Measurements from ENCODE around the gene STAU1. TPM values are rescaled to one million over a fixed set of nuclear protein-coding genes. Genes with fewer than 3 reads are reported as not detected.

Gene STAU1
- total and polyA plus RNA-seq, 10 of the 15 experiments (the other 5 are each of a cell fraction or from before 2014, with no cell fraction given) = 13.9 to 66.2 (median 45.6) TPM

- no peak for TF ChIP-seq JUND (IDR thresholded peaks at IDR 0.05; ENCODE audit: low read depth, low read length)
- TF ChIP-seq NFYB (IDR thresholded peaks at IDR 0.05; ENCODE audit: insufficient read depth, low read depth, low read length) = no peak
- TF ChIP-seq E2F8 (IDR thresholded peaks at IDR 0.05; ENCODE audit: low read depth, partially characterized antibody) = no peak
- no peak for TF ChIP-seq PKNOX1 (IDR thresholded peaks at IDR 0.05)
- TF ChIP-seq USF2 (IDR thresholded peaks at IDR 0.05; ENCODE audit: borderline replicate concordance, low read depth, low read length) = no peak
- no peak for TF ChIP-seq POLR2AphosphoS2 (IDR thresholded peaks at IDR 0.05; ENCODE audit: low read depth, low read length)
- no peak for TF ChIP-seq NKRF (conservative IDR thresholded peaks at IDR 0.05)
- in situ Hi-C loops (cut with MboI) = no loop called here
- ChIA-PET SMC1A (ENCODE audit: uncharacterized antibody, unreplicated experiment) (interaction anchor here (0.6 to 6.5 kb wide), 11 partner anchors 7 to 600 kb away, joined by 3 to 271 read pairs (median 4); partner anchors contain the start of genes DDX27 and STAU1), POLR2A (interaction anchor here (0.5 to 5.9 kb wide), 8 partner anchors 8 to 122 kb away, joined by 3 to 214 read pairs (median 4); partner anchors contain the start of genes CSE1L, DDX27 and STAU1), RAD21 (ENCODE audit: unreplicated experiment) (interaction anchor here (0.6 to 7.3 kb wide), 7 partner anchors 9 to 1352 kb away, joined by 3 to 197 read pairs (median 8); partner anchors contain the start of genes DDX27 and STAU1), CTCF (interaction anchor here (0.6 to 8.8 kb wide), 6 partner anchors 14 to 50 kb away, joined by 3 to 113 read pairs (median 16); partner anchors contain the start of gene DDX27)
- no peak overlapping the region for H2AFZ ChIP-seq (ENCODE audit: control insufficient read depth, low read depth, low read length)
- peaks cover 75% of the 10 kb centered on the region for H3K79me2 ChIP-seq (ENCODE audit: control insufficient read depth, insufficient read depth, low read length)
- peak overlapping the region; percentile 83 for H3K27ac ChIP-seq (ENCODE audit: control insufficient read depth, insufficient read depth)
- no peak for ATAC-seq
- peaks cover 7 to 9% of the 10 kb centered on the region in 2 experiments; a peak in 3 of 4 replicates for H3K36me3 ChIP-seq (ENCODE audit: control insufficient read depth in 2 of 2, insufficient read depth in 2 of 2, low read length in 1 of 2)
- H4K20me1 ChIP-seq (ENCODE audit: control insufficient read depth, insufficient read depth) = no peaks in the 10 kb centered on the region
- WGBS (ENCODE audit: insufficient coverage, insufficient replicate concordance, low lambda C conversion rate, missing lambda C conversion rate) = 46% methylated on average over 5 of the region's 5 CpGs
- H3K4me2 ChIP-seq (ENCODE audit: control insufficient read depth, insufficient read depth) = peak overlapping the region; percentile 90
- peak overlapping the region; percentile 62 for H3K4me3 ChIP-seq
- BruUV-seq (replicated peaks) = no TSS peak
- H3K9ac ChIP-seq (ENCODE audit: control insufficient read depth, insufficient read depth, low read length) = peak overlapping the region; percentile 33
- DNase-seq (ENCODE audit: low read depth, low spot score) = no peak
- no peaks in the 10 kb centered on the region for H3K27me3 ChIP-seq (replicated peaks in 1 of 2; ENCODE audit: control insufficient read depth in 2 of 2, insufficient read depth in 2 of 2, low read length in 1 of 2)
- H3K9me3 ChIP-seq (replicated peaks; ENCODE audit: control insufficient read depth, insufficient read depth, low read length) = no peaks in the 10 kb centered on the region
- FAIRE-seq = no peak
- intact Hi-C loops (cut with micrococcal nuclease; ENCODE audit: unreplicated experiment) = no loop called here
- H3K4me1 ChIP-seq (ENCODE audit: control insufficient read depth, insufficient read depth, low read length) = peaks cover 40% of the 10 kb centered on the region
Measured at GRCh38 chr20:49167811-49168507, 20.2 kb downstream of the STAU1 start.
